Measurements from ENCODE around the gene TTC32.

The TTC32 gene

GRCh38 chr2:19850056-19851050, 51.4 kb downstream of the TTC32 start:
- TF ChIP-seq, protein P1, sequence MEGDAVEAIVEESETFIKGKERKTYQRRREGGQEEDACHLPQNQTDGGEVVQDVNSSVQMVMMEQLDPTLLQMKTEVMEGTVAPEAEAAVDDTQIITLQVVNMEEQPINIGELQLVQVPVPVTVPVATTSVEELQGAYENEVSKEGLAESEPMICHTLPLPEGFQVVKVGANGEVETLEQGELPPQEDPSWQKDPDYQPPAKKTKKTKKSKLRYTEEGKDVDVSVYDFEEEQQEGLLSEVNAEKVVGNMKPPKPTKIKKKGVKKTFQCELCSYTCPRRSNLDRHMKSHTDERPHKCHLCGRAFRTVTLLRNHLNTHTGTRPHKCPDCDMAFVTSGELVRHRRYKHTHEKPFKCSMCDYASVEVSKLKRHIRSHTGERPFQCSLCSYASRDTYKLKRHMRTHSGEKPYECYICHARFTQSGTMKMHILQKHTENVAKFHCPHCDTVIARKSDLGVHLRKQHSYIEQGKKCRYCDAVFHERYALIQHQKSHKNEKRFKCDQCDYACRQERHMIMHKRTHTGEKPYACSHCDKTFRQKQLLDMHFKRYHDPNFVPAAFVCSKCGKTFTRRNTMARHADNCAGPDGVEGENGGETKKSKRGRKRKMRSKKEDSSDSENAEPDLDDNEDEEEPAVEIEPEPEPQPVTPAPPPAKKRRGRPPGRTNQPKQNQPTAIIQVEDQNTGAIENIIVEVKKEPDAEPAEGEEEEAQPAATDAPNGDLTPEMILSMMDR (IDR thresholded peaks at IDR 0.05; ENCODE audit: insufficient read depth, low read depth, low read length, missing control alignments) = no peak
- no peak overlapping the region for H3K4me3 ChIP-seq (ENCODE audit: low read depth, low read length)
- no peak for DNase-seq (ENCODE audit: low read depth)

DNA sequence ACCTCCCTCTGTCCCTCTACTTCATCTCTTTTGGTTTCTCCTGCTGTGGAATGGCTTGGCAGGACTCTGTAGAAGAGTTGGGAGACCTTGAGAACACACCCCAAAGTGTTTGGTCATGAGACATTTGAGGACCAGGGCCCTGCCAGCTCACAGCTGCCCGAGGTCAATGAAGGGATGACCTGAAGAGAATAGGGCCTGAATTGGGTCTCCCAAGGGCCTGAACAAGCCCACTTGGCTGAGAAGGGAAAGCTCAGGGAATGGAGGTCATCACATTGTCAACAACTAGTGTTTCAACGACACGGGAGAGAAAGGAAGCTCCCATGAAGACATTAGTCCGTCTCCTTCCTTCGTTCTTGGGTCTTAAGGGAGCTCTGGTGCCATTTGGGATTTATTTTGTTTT, 52.8 kb downstream of the TTC32 start:
- DNase-seq (ENCODE audit: low read depth) = no peak
- no peak overlapping the region for H3K4me3 ChIP-seq (ENCODE audit: low read depth, low read length)
- TF ChIP-seq, protein P1 (IDR thresholded peaks at IDR 0.05; ENCODE audit: insufficient read depth, low read depth, low read length, missing control alignments) = no peak

DNA sequence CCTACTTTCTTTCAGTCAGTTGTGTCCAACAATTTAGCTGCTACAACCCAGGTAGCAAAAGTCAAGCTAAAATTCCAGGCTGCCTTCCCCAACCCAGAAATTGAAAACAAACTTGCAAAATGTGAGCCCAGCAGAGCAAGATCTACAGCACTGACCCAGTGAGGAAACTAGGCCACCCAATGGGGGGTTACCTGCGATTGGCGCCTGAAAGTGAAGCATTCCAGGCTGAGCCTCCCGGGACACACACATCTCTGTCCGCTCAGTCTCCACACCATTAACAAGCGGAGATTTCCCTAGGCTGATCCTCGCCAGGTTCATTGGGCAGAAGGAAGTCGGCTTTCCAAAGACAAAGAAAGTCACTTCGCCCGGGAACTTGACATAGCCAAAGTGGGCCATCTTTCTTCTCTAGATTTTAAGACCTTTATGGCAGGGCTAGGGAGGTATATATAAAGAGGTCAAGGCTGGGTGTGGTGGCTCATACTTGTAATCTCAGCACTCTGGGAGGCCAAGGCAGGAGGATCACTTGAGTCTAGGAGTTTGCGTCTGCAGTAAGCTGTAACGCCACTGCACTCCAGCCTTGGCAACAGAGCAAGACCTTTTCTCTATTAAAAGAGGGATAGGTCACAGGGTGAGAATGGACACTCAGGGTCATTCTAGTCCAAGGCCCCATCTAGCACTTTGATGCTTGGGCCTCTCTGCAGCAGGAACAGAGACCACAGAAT, 53.6 kb downstream of the TTC32 start:
- TF ChIP-seq, protein P1 (IDR thresholded peaks at IDR 0.05; ENCODE audit: insufficient read depth, low read depth, low read length, missing control alignments) = no peak
- no peak overlapping the region for H3K4me3 ChIP-seq (ENCODE audit: low read depth, low read length)

GRCh38 chr2:19847486-19847885, 54.3 kb downstream of the TTC32 start:
- TF ChIP-seq, protein P1 (IDR thresholded peaks at IDR 0.05; ENCODE audit: insufficient read depth, low read depth, low read length, missing control alignments) = no peak

More for the DNA sequence above, 53.6 kb downstream of the TTC32 start:
- DNase-seq (ENCODE audit: low read depth) = no peak

More at GRCh38 chr2:19847486-19847885, 54.3 kb downstream of the TTC32 start:
- DNase-seq (ENCODE audit: low read depth) = no peak
- no peak overlapping the region for H3K4me3 ChIP-seq (ENCODE audit: low read depth, low read length)
